RWPE1 (cell line): ENCODE data around the gene GPR146.

Experiments used
- CTCF ChIA-PET: fragments of 350-600 bp; sonication (Branson Sonifier 250); formaldehyde crosslinking; extraction: SDS; loops from one replicate; lab custom pipeline; 2021; lab: Yijun Ruan, JAX
- POLR2A ChIA-PET: fragments of 400-600 bp; formaldehyde crosslinking; extraction: SDS; loops from one replicate; lab custom pipeline; 2020; ENCODE audit warnings: antibody characterized with exemption; ENCODE audit not compliant: low non-redundant PET; lab: Yijun Ruan, JAX
- DNase-seq: peaks from one replicate; pipeline ENCODE4 v3.0.0; 2012; ENCODE audit warnings: low spot score
- H3K27ac ChIP-seq: fragments of 450-650 bp; 2 replicates; pipeline ENCODE4 v1.5.1; 2017
- CTCF ChIP-seq: fragments of 450-650 bp; conservative IDR thresholded peaks from 2 replicates; pipeline ENCODE4 v1.5.1; 2017; ENCODE audit warnings: low read depth, mild to moderate bottlenecking

GPR146 gene

GRCh38 chr7:1059200-1060091 is 15.1 kb downstream of the GPR146 start:
- POLR2A ChIA-PET = no interaction called here
- no peak for TF ChIP-seq CTCF
- CTCF ChIA-PET = interaction anchor here (2.0 to 2.3 kb wide), 2 partner anchors 66 kb away, joined by 8 to 12 read pairs; no protein-coding TSS in a partner anchor
- peak overlapping the region; percentile 49 for H3K27ac ChIP-seq
- DNase-seq = no peak

- CTCF ChIA-PET = interaction anchor here (0.5 to 2.0 kb wide), 2 partner anchors 68 to 86 kb away, joined by 3 to 12 read pairs; no protein-coding TSS in a partner anchor
- POLR2A ChIA-PET = no interaction called here
- no peak for DNase-seq
- no peak for TF ChIP-seq CTCF
- peak overlapping the region; percentile 2 for H3K27ac ChIP-seq
These were observed 16.1 kb downstream of the GPR146 start for GRCh38 chr7:1060315-1061072.

GRCh38 chr7:1061180-1061579 is 16.8 kb downstream of the GPR146 start:
- no peak for DNase-seq
- ChIA-PET POLR2A (no interaction called here), CTCF (interaction anchor here (2.0 kb wide), 1 partner anchor 68 kb away, joined by 12 read pairs; no protein-coding TSS in a partner anchor)
- peak overlapping the region; percentile 2 for H3K27ac ChIP-seq
- no peak for TF ChIP-seq CTCF

GRCh38 chr7:1062296-1063294 is 18.2 kb downstream of the GPR146 start:
- ChIA-PET POLR2A (no interaction called here), CTCF (no interaction called here)
- peak; percentile 18 for DNase-seq
- H3K27ac ChIP-seq = peak overlapping the region; percentile 73
- no peak for TF ChIP-seq CTCF

- ChIA-PET POLR2A (no interaction called here), CTCF (no interaction called here)
- peak overlapping the region; percentile 73 for H3K27ac ChIP-seq
- no peak for TF ChIP-seq CTCF
- DNase-seq = no peak
These were observed 19.0 kb downstream of the GPR146 start for GRCh38 chr7:1063361-1063760.
